DOHH2 (cell line): ENCODE data around the gene FAM98C.

Experiments
- H3F3A ChIP-seq: fragments of 200-600 bp; sonication (generic), shearing (Covaris generic); 2 replicates; pipeline ENCODE4 v1.6.0; 2016; ENCODE audit warnings: antibody characterized with exemption, mild to moderate bottlenecking; ENCODE audit not compliant: control insufficient read depth, insufficient read depth
- H3K27ac ChIP-seq: fragments of 200-600 bp; sonication (generic); 2 replicates; pipeline ENCODE4 v1.5.1; 2014; ENCODE audit warnings: low read depth, mild to moderate bottlenecking, low read length, moderate library complexity
- H3K27me3 ChIP-seq: fragments of 200-600 bp; sonication (generic); 2 replicates; pipeline ENCODE4 v1.6.1; 2014; ENCODE audit warnings: mild to moderate bottlenecking, low read length, mixed read lengths; ENCODE audit not compliant: control insufficient read depth
- H3K36me3 ChIP-seq: fragments of 200-600 bp; sonication (generic); 2 replicates; pipeline ENCODE4 v1.6.1; 2014; ENCODE audit warnings: mild to moderate bottlenecking, low read length, moderate library complexity, mixed read lengths; ENCODE audit not compliant: control insufficient read depth
- H3K4me1 ChIP-seq: fragments of 200-600 bp; sonication (generic); 2 replicates; pipeline ENCODE4 v1.6.1; 2014; ENCODE audit warnings: mild to moderate bottlenecking, low read length, mixed read lengths; ENCODE audit not compliant: control insufficient read depth
- H3K4me2 ChIP-seq: fragments of 200-600 bp; sonication (generic); 2 replicates; pipeline ENCODE4 v1.6.0; 2014; ENCODE audit warnings: mild to moderate bottlenecking, low read length, moderate library complexity
- H3K4me3 ChIP-seq: fragments of 200-600 bp; sonication (generic); 2 replicates; pipeline ENCODE4 v1.5.1; 2014; ENCODE audit warnings: mild to moderate bottlenecking, low read length, mixed read lengths
- H3K79me2 ChIP-seq: fragments of 200-600 bp; sonication (generic); 2 replicates; pipeline ENCODE4 v1.6.1; 2014; ENCODE audit warnings: mild to moderate bottlenecking, low read length, mixed read lengths; ENCODE audit not compliant: control insufficient read depth
- H3K9me2 ChIP-seq: fragments of 200-600 bp; sonication (generic); replicated peaks from 2 replicates; pipeline ENCODE4 v1.6.1; 2014; ENCODE audit warnings: mild to moderate bottlenecking, low read length, mixed read lengths; ENCODE audit not compliant: control insufficient read depth
- H3K9me3 ChIP-seq: fragments of 200-600 bp; sonication (generic); 2 replicates; pipeline ENCODE4 v1.6.1; 2014; ENCODE audit warnings: antibody characterized with exemption, low read length, mixed read lengths; ENCODE audit not compliant: control insufficient read depth, insufficient read depth
- H4K20me1 ChIP-seq: fragments of 200-600 bp; sonication (generic); 2 replicates; pipeline ENCODE4 v1.6.0; 2014; ENCODE audit warnings: low read depth, mild to moderate bottlenecking, antibody characterized with exemption, low read length, moderate library complexity; ENCODE audit not compliant: control insufficient read depth, insufficient read depth
- CTCF ChIP-seq: fragments of 200-600 bp; sonication (generic); IDR thresholded peaks from one replicate; pipeline ENCODE4 v1.5.1; 2014; ENCODE audit warnings: antibody characterized with exemption, mild to moderate bottlenecking, low read depth, low read length; ENCODE audit not compliant: poor library complexity, severe bottlenecking
- EZH2phosphoT487 ChIP-seq: fragments of 200-600 bp; sonication (generic); IDR thresholded peaks from 2 replicates; pipeline ENCODE4 v1.6.1; 2017; ENCODE audit warnings: borderline replicate concordance, mild to moderate bottlenecking, antibody characterized with exemption, low read length, moderate library complexity, mixed read lengths

The FAM98C gene

DNA sequence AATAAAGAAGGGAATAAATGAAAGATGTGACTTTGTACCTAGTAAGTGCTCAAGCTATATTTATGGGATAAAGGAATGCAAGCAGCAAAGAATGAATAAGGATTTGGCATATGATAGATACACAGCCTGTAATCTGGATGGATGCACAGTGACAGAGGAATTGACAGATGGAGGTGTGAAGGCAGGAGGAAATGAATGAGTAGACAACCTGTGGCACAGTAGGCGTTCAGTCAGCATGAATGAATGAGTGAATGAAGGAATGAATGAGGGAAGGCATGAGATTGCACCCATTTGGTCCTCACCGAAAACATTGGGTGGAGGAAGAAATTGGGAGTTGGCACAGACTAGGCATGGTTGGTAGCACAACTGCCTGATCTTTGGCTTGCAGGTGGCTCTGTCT, 33.3 kb upstream of the FAM98C start:
- H3K79me2 ChIP-seq, result peaks cover under 1% of the 10 kb centered on the region; the same call in 1 of the 2 replicates

DNA sequence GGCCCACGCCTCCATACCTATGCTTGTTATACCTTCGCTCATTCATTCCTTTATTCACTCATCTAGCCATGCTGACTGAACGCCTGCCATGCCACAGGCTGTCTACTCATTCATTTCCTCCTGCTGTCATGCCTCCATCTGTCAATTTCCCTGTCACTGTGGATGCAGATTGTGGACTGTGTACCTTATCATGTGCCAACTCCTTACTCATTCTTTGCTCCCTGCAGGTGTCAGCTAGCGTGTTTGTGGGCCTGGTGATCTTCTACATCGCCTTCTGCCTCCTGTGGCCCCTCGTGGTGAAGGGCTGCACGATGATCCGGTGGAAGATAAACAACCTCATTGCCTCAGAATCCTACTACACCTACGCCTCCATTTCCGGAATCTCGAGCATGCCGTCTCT, 32.6 kb upstream of the FAM98C start:
- Histone ChIP-seq H3K27me3 (no peaks in the 10 kb centered on the region; the same call in none of the 2 replicates), H3K36me3 (peaks cover 5% of the 10 kb centered on the region; the same call in 1 of the 2 replicates), H3K9me2 (no peaks in the 10 kb centered on the region), H4K20me1 (no peaks in the 10 kb centered on the region; the same call in 1 of the 2 replicates), H3K9me3 (no peaks in the 10 kb centered on the region), H3F3A (no peaks in the 10 kb centered on the region), H3K4me3 (no peak overlapping the region), H3K4me1 (peaks cover 6% of the 10 kb centered on the region), H3K79me2 (peaks cover 7% of the 10 kb centered on the region), H3K4me2 (no peak overlapping the region), H3K27ac (no peak overlapping the region)
- no peak for TF ChIP-seq EZH2phosphoT487
- TF ChIP-seq CTCF, result no peak

More for the DNA sequence above, 33.3 kb upstream of the FAM98C start:
- peaks cover 6% of the 10 kb centered on the region for H3K4me1 ChIP-seq
- H3K27ac ChIP-seq, result no peak overlapping the region
- no peaks in the 10 kb centered on the region for H4K20me1 ChIP-seq
- no peaks in the 10 kb centered on the region for H3F3A ChIP-seq
- TF ChIP-seq CTCF, result no peak
- no peak for TF ChIP-seq EZH2phosphoT487
- no peaks in the 10 kb centered on the region for H3K9me2 ChIP-seq
- no peak overlapping the region for H3K4me2 ChIP-seq
- H3K36me3 ChIP-seq, result no peaks in the 10 kb centered on the region
- no peaks in the 10 kb centered on the region for H3K9me3 ChIP-seq
- H3K4me3 ChIP-seq, result no peak overlapping the region
- no peaks in the 10 kb centered on the region; the same call in none of the 2 replicates for H3K27me3 ChIP-seq

- Histone ChIP-seq H3K9me2 (no peaks in the 10 kb centered on the region), H3F3A (no peaks in the 10 kb centered on the region), H3K27ac (no peak overlapping the region), H4K20me1 (no peaks in the 10 kb centered on the region; the same call in 1 of the 2 replicates), H3K79me2 (peaks cover 15% of the 10 kb centered on the region), H3K27me3 (no peaks in the 10 kb centered on the region; the same call in none of the 2 replicates), H3K4me1 (peaks cover 13% of the 10 kb centered on the region), H3K4me3 (no peak overlapping the region), H3K4me2 (no peak overlapping the region), H3K36me3 (peaks cover 9% of the 10 kb centered on the region), H3K9me3 (no peaks in the 10 kb centered on the region)
- TF ChIP-seq EZH2phosphoT487 (no peak), CTCF (no peak)
Observed at GRCh38 chr19:38371081-38371480, 31.8 kb upstream of the FAM98C start.
